HCT116 (cell line): ENCODE measurements around the gene UAP1. TPM values are rescaled to one million over a fixed set of nuclear protein-coding genes. Genes with fewer than 3 reads are reported as not detected.

Experiments
- ATAC-seq: fragments of 200-7000 bp; cut with Tn5 transposase; 2 replicates; pipeline ENCODE4 v1.9.1; 2020; ENCODE audit warnings: mild to moderate bottlenecking, moderate library complexity
- BruUV-seq: library from RNA; stranded (reverse); fragments of 400-500 nt; replicated peaks from 2 replicates; lab custom pipeline; 2021; lab: Mats Ljungman, UMichigan
- CTCF ChIA-PET: fragments of 300-600 bp; sonication (Branson Sonifier 250); formaldehyde crosslinking; loops from one replicate; lab custom pipeline; 2021; ENCODE audit warnings: antibody characterized with exemption; lab: Charles Lee
- POLR2A ChIA-PET: fragments of 300-600, 350-600 bp; sonication (Branson Sonifier 250); formaldehyde crosslinking; loops from one replicate; lab custom pipeline; 2021; ENCODE audit warnings: antibody characterized with exemption; lab: Charles Lee
- RAD21 ChIA-PET, 2 experiments: fragments of 300-600 bp; sonication (Branson Sonifier 250); formaldehyde crosslinking; loops; one replicate each; lab custom pipeline; 2023; ENCODE audit warnings: low total read pairs in 2 of 2; ENCODE audit not compliant: uncharacterized antibody in 2 of 2, unreplicated experiment in 2 of 2, low non-redundant PET in 1 of 2; lab: Charles Lee
- DNase-seq: peaks from one replicate; pipeline ENCODE4 v3.0.0-alpha.2; 2010; ENCODE audit warnings: low read depth, low spot score
- H2AFZ ChIP-seq: fragments of 200-600 bp; shearing (Covaris generic), sonication (generic); 2 replicates; pipeline ENCODE4 v1.6.1; 2017; ENCODE audit warnings: low read depth, mixed run types, mixed read lengths, antibody characterized with exemption, low read length; ENCODE audit not compliant: poor library complexity, severe bottlenecking
- H3K27ac ChIP-seq: 2 replicates; pipeline ENCODE4 v1.5.1; 2012; ENCODE audit warnings: low read depth, low read length
- H3K27me3 ChIP-seq: fragments of 200-600 bp; sonication (generic); 2 replicates; pipeline ENCODE4 v1.6.1; 2016; ENCODE audit warnings: mixed run types, low read length, mixed read lengths; ENCODE audit not compliant: insufficient read depth
- H3K36me3 ChIP-seq, 2 experiments: fragments of 200-500 bp in 1 of 2; fragments of 200-600 bp in 1 of 2; sonication (Bioruptor generic) in 1 of 2; sonication (generic) in 1 of 2; 2 replicates each; pipeline versions ENCODE4 v1.5.1 to v1.6.1; 2014 to 2016; ENCODE audit warnings: low read length in 2 of 2, inconsistent platforms in 1 of 2, mixed read lengths in 1 of 2, mixed run types in 1 of 2; ENCODE audit not compliant: insufficient read depth in 2 of 2, control insufficient read depth in 1 of 2
- H3K4me1 ChIP-seq, 2 experiments: fragments of 200-600 bp in 1 of 2; sonication (generic) in 1 of 2; 2 replicates each; pipeline versions ENCODE4 v1.5.1 to v1.6.1; 2012 to 2017; ENCODE audit warnings: low read length in 2 of 2, inconsistent platforms in 1 of 2, mild to moderate bottlenecking in 1 of 2, mixed read lengths in 1 of 2, mixed run types in 1 of 2, moderate library complexity in 1 of 2; ENCODE audit not compliant: insufficient read depth in 2 of 2, control insufficient read depth in 1 of 2
- H3K4me2 ChIP-seq: fragments of 200-600 bp; sonication (generic); 2 replicates; pipeline ENCODE4 v1.6.1; 2017; ENCODE audit warnings: mixed run types, low read length, mixed read lengths
- H3K4me3 ChIP-seq, 2 experiments: fragments of 200-600 bp in 1 of 2; sonication (generic) in 1 of 2; replicated peaks in 1 of 2; 2 replicates each; pipeline ENCODE4 v1.5.1; 2011 to 2016; ENCODE audit warnings: low read length in 2 of 2, control low read depth in 1 of 2, low read depth in 1 of 2, mild to moderate bottlenecking in 1 of 2, mixed read lengths in 1 of 2, mixed run types in 1 of 2
- H3K79me2 ChIP-seq: fragments of 200-600 bp; sonication (generic); 2 replicates; pipeline ENCODE4 v1.6.1; 2017; ENCODE audit warnings: mild to moderate bottlenecking, mixed run types, low read length, moderate library complexity, mixed read lengths; ENCODE audit not compliant: insufficient read depth
- H3K9ac ChIP-seq: fragments of 200-600 bp; sonication (generic); 2 replicates; pipeline ENCODE4 v1.6.1; 2016; ENCODE audit warnings: low read length, mixed read lengths
- H3K9me2 ChIP-seq: fragments of 200-600 bp; sonication (generic), shearing (Covaris generic); 2 replicates; pipeline ENCODE4 v1.6.1; 2017; ENCODE audit warnings: mixed run types, mild to moderate bottlenecking, moderate library complexity; ENCODE audit not compliant: insufficient read depth
- H3K9me3 ChIP-seq, 2 experiments: fragments of 200-500 bp in 1 of 2; fragments of 200-600 bp in 1 of 2; sonication (Bioruptor generic) in 1 of 2; sonication (generic) in 1 of 2; 2 replicates each; pipeline ENCODE4 v1.6.1; 2014 to 2017; ENCODE audit warnings: low read length in 2 of 2, mixed read lengths in 2 of 2, inconsistent platforms in 1 of 2, low read depth in 1 of 2, mild to moderate bottlenecking in 1 of 2, mixed run types in 1 of 2, moderate library complexity in 1 of 2; ENCODE audit not compliant: control insufficient read depth in 1 of 2, insufficient read depth in 1 of 2
- H4K20me1 ChIP-seq: fragments of 200-600 bp; sonication (generic), shearing (Covaris generic); 2 replicates; pipeline ENCODE4 v1.6.1; 2017; ENCODE audit warnings: mixed run types, mild to moderate bottlenecking, moderate library complexity; ENCODE audit not compliant: insufficient read depth
- ATF3 ChIP-seq: IDR thresholded peaks from 2 replicates; pipeline ENCODE4 v1.6.1; 2012
- CBX3 ChIP-seq: IDR thresholded peaks from 2 replicates; pipeline ENCODE4 v1.6.1; 2012; ENCODE audit warnings: low read depth
- CTCF ChIP-seq, 3 experiments: fragments of 200-600 bp in 1 of 3; sonication (generic) in 1 of 3; IDR thresholded peaks in 2 of 3; conservative IDR thresholded peaks in 1 of 3; 2 replicates each; pipeline ENCODE4 v1.5.1; 2012 to 2017; ENCODE audit warnings: low read depth in 2 of 3, low read length in 2 of 3, antibody characterized with exemption in 1 of 3, borderline replicate concordance in 1 of 3, control low read depth in 1 of 3, mild to moderate bottlenecking in 1 of 3, mixed read lengths in 1 of 3, mixed run types in 1 of 3, moderate library complexity in 1 of 3; ENCODE audit not compliant: insufficient read depth in 1 of 3
- EZH2 ChIP-seq: fragments of 200-600 bp; sonication (generic); IDR thresholded peaks from 2 replicates; pipeline ENCODE4 v1.6.1; 2017; ENCODE audit warnings: antibody characterized with exemption, mixed run types
- EZH2phosphoT487 ChIP-seq: fragments of 200-600 bp; IDR thresholded peaks from 2 replicates; pipeline ENCODE4 v1.6.1; 2018; ENCODE audit warnings: antibody characterized with exemption, borderline replicate concordance
- JUND ChIP-seq: IDR thresholded peaks from 2 replicates; pipeline ENCODE4 v1.6.1; 2012
- MAX ChIP-seq: IDR thresholded peaks from 2 replicates; pipeline ENCODE4 v1.6.1; 2012
- POLR2A ChIP-seq: IDR thresholded peaks from 2 replicates; pipeline ENCODE4 v1.7.0; 2011; ENCODE audit warnings: borderline replicate concordance; ENCODE audit not compliant: insufficient read depth, insufficient read length; ENCODE audit errors: extremely low read depth
- POLR2AphosphoS5 ChIP-seq: IDR thresholded peaks from 2 replicates; pipeline ENCODE4 v1.6.1; 2011; ENCODE audit warnings: mild to moderate bottlenecking, low read depth, low read length, moderate library complexity
- RAD21 ChIP-seq: IDR thresholded peaks from 2 replicates; pipeline ENCODE4 v1.6.1; 2012; ENCODE audit warnings: low read depth, mild to moderate bottlenecking
- SIN3A ChIP-seq: IDR thresholded peaks from 2 replicates; pipeline ENCODE4 v1.6.1; 2012; ENCODE audit warnings: low read depth
- TCF7L2 ChIP-seq: IDR thresholded peaks from 2 replicates; pipeline ENCODE4 v1.7.0; 2011; ENCODE audit warnings: borderline replicate concordance, inconsistent platforms; ENCODE audit not compliant: insufficient read depth, insufficient read length; ENCODE audit errors: extremely low read depth
- ZFX ChIP-seq: fragments of 450-650 bp; IDR thresholded peaks from 2 replicates; pipeline ENCODE4 v1.6.1; 2017
- intact Hi-C: fragments of 100-400 bp; cut with micrococcal nuclease; formaldehyde crosslinking; loops from 2 replicates; pipeline ENCODE4 v1.10.0; 2022
- total RNA-seq: library from RNA; stranded (reverse); gene quantifications from one replicate; pipeline ENCODE4 v1.2.1, GENCODE V29; 2021; ENCODE audit not compliant: unreplicated experiment

The UAP1 gene
- total RNA-seq, 1 experiment from 2014 or later: 51.4 TPM

- no peak for TF ChIP-seq ATF3
- TF ChIP-seq ZFX: no peak
- TF ChIP-seq RAD21: no peak
- no peak for TF ChIP-seq MAX
- TF ChIP-seq CBX3: no peak
- no peak for TF ChIP-seq POLR2A
- no peak for TF ChIP-seq TCF7L2
- TF ChIP-seq JUND: no peak
- no peak for TF ChIP-seq SIN3A
- TF ChIP-seq EZH2phosphoT487: no peak
- TF ChIP-seq CTCF (IDR thresholded peaks at IDR 0.05 in 2 of 3, conservative IDR thresholded peaks at IDR 0.05 in 1 of 3; ENCODE audit: borderline replicate concordance in 1 of 3, insufficient read depth in 1 of 3, low read depth in 2 of 3, low read length in 2 of 3): no peak
- TF ChIP-seq POLR2AphosphoS5: no peak
- no peak for TF ChIP-seq EZH2
- ATAC-seq (no peak), DNase-seq (no peak)
- ChIA-PET POLR2A (no interaction called here), RAD21 (no interaction called here), CTCF (no interaction called here)
- no peaks in the 10 kb centered on the region for H3K9me3 ChIP-seq
- H3K4me3 ChIP-seq: no peak overlapping the region
- no TSS peak for BruUV-seq
- H2AFZ ChIP-seq: no peak overlapping the region
- no peaks in the 10 kb centered on the region for H3K27me3 ChIP-seq
- intact Hi-C loops: no loop called here
- H3K79me2 ChIP-seq: no peaks in the 10 kb centered on the region
- H3K4me1 ChIP-seq: no peaks in the 10 kb centered on the region
- H3K4me2 ChIP-seq: no peak overlapping the region
- H3K27ac ChIP-seq: no peak overlapping the region
- H3K9ac ChIP-seq: no peak overlapping the region
- H4K20me1 ChIP-seq: no peaks in the 10 kb centered on the region
- no peaks in the 10 kb centered on the region for H3K36me3 ChIP-seq
- H3K9me2 ChIP-seq: no peaks in the 10 kb centered on the region
Measured at GRCh38 chr1:162635418-162635817, 73.9 kb downstream of the UAP1 start.
